Femur (tissue), 1 donor: ENCODE measurements around the gene POLH.
"Not testable (repeated sequence)": the region's sequence is repeated elsewhere in the genome, so short reads cannot be mapped to it uniquely, and the experiment has no call there.

Source experiments
- DNase-seq: peaks from one replicate; pipeline ENCODE4 v3.0.0-alpha.2; 2017

POLH gene

DNA sequence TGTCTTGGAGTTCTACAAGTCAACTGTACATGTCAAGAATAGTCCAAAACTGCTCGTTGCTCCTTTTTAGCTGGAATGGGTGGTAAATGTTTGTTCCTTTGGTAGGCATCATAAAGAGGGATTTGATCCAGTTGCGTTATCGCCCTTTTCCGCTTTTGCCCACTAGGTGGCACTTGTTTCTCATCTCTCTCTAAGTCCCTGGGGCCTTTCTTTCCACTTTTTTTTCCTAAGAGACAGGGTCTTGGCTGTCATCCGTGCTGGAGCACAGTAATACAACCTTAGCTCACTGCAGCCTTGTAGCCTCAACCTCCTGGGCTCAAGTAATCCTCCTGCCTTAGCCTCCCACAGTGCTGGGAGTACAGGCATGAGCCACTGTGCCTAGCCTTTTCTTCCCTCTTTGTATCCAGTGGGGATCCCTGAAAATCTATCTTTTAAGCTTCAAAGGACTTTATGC is 32.4 kb downstream of the POLH start:
- peak; percentile 76 for DNase-seq

DNA sequence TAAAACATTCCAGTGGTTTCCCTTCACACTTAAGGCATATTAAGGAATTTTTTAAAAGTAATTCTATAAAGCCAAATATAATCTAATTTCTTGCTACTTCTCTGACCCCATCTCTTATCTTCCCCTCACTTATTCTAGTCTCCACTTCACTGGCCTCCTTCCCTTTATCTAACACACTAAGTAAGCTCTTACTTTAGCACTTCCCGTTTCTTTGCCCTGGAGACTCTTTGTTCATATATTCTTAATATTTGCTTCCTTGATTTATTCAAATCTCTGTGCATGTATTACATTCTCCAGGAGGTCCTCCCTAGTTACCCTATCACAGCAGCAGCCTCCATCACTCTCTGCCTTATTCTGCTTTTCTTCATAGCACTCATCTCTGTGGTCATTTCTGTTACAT is 32.8 kb downstream of the POLH start:
- DNase-seq, result no peak

DNA sequence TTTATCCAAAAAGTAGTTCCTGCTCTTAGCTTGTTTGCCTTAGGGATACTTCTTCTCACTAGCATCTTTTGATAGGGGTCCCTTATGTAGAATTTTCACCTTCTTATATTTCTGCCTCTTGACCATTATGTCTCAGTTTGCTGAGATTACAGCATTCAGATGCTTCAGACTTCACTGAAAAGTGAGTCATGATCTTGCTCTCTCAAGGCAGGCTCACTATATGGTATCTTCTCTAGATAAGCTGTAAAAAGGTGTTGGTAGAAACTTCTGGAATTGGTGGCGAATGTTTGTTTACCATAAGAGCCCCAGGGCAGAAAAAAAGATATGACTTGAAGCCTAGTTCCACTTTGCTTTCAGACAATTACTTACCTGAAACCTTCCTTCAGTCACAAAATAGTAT is 33.4 kb downstream of the POLH start:
- DNase-seq, result no peak

DNA sequence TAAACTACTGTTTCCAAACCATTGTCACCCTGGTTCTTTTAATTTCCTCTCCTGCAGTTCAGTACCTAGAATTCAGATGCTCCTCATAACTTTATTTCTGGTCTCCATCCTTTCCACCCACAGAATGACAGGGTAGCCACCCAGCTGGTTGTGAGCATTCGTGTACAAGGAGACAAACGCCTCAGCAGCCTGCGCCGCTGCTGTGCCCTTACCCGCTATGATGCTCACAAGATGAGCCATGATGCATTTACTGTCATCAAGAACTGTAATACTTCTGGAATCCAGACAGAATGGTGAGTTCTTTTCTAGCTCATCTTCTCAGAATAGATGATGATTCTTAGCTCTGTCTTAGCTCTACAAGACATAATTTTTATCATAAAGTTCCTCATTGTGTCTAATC is 34.4 kb downstream of the POLH start:
- DNase-seq, result no peak

DNA sequence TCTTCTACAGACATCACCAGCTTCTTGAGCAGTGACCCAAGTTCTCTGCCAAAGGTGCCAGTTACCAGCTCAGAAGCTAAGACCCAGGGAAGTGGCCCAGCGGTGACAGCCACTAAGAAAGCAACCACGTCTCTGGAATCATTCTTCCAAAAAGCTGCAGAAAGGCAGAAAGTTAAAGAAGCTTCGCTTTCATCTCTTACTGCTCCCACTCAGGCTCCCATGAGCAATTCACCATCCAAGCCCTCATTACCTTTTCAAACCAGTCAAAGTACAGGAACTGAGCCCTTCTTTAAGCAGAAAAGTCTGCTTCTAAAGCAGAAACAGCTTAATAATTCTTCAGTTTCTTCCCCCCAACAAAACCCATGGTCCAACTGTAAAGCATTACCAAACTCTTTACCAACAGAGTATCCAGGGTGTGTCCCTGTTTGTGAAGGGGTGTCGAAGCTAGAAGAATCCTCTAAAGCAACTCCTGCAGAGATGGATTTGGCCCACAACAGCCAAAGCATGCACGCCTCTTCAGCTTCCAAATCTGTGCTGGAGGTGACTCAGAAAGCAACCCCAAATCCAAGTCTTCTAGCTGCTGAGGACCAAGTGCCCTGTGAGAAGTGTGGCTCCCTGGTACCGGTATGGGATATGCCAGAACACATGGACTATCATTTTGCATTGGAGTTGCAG is 37.9 kb downstream of the POLH start:
- no peak for DNase-seq

DNA sequence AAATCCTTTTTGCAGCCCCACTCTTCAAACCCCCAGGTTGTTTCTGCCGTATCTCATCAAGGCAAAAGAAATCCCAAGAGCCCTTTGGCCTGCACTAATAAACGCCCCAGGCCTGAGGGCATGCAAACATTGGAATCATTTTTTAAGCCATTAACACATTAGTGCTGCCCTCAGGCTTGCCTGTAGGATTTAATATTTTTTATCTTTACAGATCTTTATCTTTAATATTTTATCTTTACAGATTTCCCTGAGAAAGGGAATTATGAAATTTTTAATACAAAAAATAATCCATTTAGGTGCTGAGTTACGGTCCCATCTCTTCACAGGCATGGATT is 38.4 kb downstream of the POLH start:
- DNase-seq, result no peak

DNA sequence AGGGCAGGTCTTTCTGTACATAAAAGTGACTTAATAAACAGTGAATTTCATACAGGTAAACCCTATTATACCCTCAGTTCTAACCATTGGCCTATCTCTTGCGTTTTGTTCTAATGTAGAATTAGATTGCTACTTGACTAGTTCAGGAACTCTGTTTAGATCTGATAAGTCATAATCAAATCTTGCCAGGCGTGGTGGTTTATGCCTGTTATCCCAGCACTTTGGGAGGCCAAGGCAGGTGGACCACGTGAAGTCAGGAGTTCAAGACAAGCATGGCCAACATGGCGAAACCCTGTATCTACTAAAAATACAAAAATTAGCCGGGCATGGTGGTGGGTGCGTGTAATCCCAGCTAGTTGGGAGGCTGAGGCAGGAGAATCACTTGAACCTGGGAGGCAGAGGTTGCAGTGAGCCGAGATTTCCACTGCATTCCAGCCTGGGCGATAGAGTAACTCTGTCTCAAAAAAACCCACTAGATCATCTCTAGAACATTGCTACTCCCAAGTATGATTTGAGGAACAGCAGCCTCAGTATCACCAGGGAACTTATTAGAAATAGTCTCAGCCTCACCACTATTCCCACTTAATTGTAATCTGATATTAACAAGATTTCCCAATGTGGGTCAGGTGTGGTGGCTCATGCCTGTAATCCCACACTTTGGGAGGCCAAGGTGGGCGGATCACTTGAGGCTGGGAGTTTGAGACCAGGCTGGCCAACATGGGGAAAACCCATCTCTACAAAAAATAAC is 40.9 kb downstream of the POLH start:
- no peak for DNase-seq

DNA sequence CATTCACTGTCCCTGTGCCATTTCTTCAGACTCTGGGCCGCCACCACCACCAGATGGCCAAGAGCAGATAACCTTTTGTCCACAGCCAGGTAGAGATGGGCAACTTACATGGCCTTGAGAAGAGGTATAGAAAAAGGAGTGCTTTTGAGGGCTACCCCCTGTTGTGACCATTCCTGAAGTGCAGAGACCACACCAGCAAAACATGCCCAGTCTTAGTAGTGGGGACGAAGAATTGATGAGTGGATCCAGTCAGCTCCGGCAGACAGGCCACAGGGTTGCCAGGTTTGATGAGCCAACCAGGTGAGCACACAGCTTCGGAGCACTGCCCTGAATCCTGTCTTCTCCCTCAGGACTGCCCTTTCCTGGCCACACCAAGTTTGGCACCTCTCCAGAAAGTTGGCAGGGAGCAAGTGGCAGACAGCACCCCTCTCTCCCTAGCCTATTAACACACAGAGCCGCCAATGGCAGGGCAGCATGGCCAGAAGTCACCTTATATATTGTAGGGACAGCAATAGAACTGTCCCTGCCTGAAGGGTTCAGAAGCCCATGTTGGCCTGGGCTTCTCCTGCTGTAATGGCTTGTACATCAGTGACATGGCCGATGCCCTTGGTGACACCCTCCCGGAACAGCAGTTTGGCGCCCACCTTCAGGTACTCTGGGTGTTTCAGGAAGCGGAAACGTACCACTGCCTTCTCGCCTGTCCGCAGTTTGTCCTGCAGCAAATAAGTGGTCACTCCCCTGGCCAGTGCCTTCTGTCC is 45.3 kb downstream of the POLH start:
- no peak for DNase-seq

DNA sequence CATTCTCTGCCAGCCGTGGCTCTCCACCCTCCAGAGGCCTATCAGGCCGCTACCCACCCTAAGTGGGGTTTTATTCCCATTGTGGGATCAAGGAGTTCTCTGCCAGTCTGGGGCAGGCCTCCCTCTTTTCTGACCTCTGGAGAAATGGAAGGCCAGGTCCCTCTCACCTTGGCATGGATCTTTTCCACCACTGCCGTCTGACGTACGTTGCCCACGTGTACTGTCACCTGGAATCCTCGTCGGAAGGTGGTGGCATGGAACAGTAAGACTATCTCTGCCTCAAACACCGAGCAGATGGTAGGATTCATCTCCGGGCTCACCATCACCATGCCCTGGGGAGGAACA is 45.8 kb downstream of the POLH start:
- no peak for DNase-seq

DNA sequence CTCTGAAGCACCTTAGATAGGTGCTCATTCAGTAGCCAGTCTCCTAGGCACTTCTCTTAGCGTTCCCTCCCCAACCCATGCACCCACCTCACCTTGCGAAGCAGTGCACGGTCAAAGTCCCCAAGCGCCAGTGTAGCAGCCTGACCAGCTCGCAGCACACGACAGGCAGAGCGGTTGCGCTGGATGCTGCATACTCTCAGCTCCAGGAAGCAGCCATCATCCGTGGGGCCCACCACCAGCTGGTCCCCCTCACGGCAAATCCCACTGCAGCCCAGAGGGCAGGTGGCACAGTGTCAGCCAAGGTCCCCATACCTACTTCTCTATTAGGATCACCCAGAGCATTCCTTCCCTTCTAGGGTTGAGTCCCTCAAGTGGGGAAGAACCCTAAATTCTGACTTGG is 46.6 kb downstream of the POLH start:
- DNase-seq, result no peak

DNA sequence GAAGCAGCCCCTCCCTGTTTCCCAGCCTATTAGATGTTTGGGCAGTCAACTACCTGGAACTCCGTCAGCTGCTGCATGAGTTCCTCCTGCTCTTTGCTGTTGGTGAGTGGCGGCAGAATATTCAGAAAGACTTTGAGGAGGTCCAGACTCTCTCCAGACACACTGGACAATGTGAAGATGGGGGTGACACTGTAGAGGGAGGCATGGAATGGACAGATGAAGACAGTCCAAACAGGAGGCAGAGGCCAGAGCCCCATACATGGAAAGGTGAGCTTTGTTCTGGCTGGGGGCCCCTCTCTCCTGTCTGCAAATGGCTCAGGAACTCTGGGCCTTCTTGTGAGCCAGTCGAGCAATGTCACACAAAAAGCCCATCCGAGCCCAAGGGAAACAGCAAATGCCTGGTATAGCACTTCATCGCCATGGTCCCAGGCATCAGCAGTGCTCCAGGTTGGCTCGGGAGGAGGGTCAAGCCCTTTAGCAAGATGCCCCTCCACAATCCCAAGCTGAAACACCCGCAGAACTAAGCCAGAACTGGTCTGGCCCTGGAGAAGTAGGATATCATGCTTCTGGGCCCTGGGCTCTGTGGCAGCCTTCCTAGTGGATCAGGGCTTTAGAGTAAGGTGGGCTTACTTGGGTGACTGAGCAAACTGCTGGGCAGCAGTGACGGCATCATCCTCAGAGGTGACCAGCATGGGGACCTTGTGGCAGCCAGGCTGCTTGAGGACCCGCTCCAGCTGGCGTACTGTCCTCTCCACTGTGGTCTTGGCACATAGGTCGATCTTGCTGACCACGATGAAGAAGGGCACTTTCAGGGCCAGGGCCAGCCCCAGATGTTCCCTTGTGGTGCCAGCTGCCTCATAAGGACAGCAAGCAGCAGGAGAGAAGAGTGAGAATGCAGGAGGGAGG is 48.1 kb downstream of the POLH start:
- no peak for DNase-seq

DNA sequence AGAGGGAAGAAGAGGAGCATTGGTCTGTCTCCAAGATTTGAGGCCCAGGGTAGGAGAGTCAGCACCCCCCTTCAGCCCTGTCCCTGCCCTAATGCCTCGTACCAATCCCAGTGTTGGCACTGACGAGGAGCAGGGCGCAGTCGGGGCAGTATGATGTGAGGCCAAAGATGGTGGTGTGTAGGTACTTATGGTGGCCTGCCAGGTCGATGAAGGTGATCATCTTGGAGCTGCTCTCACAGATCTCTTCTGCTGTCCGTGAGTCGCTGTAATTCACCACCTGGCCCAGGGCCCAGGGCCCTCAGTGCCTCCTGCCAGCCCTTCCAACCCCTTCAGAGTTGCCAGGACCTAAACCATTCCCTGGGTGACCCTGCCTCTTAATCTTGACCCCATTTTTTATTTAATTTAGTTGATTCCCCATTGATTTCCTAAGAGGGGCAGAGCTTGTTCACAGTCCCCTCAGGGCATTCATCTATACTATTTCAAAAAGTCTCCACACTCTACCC is 48.9 kb downstream of the POLH start:
- DNase-seq, result no peak

DNA sequence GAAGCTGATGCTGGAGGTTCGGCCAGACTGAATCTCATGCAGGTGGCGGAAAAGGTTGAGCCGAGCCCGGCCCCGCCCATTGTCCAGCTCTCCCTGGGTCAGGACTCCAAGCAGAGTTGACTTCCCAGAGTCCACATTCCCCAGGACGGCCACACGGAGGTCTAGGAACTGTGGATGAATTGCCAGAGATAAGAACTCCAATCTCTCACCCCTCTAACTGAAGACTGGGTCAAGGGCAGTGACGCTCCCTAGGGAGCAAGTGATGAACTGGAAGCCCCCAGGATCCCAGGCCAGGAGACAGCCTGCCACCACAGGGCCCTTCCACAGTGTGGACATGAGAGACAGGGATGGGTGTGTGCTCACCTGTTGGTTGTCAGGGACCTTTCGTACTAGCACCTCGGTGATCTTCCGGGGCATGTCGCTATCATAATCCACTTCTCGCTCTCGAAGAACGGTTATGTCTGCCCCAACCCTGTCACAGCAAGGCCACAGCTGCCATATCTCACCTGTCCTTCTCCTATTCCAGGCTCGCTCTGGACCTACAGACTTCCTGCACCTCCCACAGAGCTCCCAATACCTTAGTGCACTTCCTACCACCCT is 49.5 kb downstream of the POLH start:
- DNase-seq, result no peak

DNA sequence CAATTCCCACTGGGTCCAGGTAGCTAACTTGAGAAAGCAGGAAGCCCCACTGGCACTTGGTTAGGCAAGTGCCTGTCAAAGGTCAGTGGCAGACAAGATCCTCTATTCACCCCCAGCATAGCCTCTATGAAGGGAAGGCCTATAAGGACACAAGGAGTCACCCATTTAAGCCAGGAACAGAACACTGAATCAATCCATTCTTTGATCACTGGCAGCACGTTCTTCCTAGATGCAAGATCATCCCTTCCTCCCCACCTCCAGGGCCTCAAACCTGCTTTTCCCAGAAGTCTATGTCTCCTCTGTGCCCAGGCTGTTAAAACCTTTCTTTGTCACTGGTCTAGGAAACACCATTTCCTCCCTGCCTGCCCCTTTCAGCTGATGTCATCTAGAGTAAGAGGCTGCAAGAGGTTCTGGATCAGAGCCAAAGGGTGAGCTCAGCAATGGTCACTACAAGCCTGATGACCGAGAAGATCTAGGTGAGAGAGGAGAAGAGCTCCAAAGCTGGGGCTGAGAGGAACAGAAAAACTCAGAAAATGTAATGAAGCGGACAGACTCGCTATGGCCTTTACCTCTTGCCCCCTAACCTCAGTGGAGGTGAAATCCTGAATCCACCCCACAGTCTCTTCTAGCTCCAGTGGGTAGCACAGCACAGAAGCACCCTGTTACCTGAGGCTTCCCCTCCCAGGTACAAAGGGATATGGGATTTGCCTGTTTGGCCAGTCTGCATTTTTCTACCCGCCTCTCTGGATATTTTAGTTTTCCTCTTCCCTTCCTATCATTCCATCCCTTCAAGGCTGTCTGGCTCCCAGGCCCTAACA is 51.2 kb downstream of the POLH start:
- DNase-seq, result peak; percentile 81

DNA sequence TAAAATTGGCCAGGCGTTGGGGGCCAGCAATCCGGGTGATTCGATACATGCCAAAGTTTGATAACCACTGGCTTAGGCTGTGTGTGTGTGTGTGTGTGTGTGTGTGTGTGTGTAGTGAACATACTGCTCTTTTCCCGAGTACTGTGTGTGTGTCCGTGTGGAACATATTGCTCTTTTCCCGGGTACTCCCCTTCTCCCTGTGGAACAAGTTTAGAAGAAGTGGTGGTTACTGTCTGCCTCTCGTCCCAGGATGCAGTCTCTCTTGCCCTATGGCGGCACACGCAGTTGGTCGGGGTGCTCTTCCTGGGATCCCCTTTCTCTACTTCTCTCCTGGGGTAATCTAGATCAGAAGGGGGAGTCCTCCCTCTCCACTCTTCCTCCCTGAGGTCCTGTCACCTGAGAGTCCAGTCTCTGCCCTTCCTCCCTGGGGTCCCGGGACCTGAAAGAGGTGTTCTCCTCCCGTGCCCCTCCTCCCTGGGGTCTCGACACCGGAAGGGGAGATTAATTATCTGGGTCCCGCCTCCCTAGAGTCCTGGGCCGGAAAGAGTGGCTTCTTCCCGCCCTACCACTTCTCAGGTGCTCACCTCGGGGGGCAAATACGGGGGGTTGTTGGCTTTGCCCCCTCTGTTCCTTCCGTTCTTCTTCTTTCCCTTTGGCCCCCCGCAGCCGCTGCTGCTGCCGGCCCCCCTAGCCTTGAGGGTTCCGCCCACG is 52.6 kb downstream of the POLH start:
- peak; percentile 69 for DNase-seq

DNA sequence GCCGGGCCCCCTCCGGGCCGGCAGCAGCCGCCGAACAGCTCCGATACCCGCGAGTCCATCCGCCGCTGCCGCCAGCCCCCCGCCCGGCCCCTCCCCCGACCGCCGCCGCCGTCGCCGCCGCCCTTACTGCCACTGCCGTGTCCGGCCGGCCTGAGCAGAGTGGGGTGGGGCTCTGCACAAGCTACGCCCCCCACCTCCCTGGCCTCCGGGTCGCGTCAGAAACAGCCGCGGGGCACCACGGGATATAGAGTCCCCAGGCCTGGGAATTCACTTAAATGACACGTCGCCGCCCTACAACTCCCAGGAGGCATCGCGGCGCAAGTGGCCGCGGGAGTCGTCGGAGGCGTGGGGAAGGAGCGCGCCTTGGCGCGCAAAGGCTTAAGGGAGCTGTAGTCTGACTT is 53.1 kb downstream of the POLH start, which contains the start of gene GTPBP2:
GTPBP2 (minus strand) TSS at position 161 of the 401 bp plus-strand sequence; CDS start at position 59, 102 bp downstream.
- DNase-seq, result peak; percentile 99

DNA sequence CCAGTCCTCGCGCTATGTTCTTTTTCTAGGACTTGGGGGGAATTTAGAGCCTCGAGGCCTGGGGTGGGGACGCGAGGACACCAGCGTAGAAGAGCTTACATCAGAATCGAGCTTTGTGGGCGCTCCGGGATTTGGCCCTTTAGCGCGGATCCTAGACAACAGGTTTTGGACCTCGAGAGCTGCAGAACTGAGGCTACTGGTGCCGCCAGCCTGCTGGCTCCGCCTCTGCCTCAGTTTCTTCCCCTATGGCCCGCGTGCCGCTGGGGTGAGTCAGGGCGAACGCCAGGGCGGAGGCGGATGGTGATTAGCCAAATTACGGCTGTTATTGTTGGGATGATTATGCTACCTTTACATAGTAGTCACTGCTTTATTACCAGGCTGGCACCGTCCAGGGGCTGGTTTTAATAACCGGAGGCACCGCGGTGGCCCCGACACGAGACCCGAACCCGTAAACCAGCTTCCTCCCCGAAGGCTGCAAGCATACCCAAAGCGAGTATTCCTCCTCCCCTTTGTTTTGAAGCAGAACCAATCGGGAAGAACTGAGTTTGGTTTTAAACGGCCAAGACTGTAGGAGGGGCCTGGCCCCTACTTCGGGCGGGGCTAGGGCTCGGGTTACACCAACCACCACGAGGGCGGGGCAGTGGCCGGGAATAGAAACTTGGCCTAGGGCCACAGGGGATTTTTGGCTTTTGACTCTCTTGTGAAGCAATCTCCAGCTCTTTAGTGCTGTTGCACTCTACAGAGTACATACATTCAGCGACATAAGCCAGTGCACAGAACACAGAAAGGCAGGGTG is 53.7 kb downstream of the POLH start:
- peak; percentile 99 for DNase-seq

DNA sequence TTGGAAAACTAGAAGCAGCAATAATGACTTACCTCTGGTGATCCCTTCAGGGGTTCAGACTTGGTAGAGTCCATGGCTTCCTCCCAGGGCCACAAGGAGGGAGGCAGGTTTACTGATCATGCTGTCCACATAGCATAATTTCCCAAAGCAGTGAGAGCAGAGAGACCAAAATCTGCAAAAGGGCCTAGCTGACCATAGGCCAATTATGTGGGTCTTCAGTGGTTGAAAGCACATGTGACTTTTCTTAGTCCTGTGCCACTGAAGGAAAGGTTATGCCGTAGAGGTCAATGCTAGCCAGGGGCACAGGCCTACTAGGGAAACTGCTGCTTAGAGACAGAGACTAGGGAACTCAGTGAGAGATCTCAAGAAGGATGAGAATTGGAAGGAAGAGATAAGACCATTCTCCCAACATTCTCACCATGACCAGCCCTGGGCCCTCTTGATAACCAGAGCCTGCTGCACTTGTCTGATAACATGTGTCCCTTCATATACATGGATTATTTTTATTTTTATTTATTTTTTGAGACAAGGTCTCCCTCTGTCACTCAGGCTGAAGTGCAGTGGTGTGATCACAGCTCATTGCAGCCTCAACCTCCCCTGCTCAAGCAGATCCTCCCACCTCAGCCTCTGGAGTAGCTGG is 55.1 kb downstream of the POLH start:
- no peak for DNase-seq

DNA sequence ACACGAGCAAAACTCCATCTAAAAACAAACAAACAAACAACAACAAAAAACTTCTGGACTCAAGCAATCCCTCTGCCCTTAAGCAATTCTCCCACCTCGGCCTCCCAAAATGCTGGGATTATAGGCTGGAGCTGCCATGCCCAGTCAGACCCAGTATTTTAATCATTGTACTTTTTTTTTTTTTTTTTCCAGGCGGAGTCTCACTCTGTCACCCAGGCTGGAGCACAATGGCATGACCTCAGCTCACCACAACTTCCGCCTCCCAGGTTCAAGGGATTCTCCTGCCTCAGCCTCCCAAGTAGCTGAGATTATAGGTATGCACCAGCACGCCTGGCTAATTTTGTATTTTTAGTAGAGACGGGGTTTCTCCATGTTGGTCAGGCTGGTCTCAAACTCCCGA is 57.0 kb downstream of the POLH start:
- not testable (repeated sequence) for DNase-seq
